Endothelial cell of umbilical vein (primary cell): ENCODE measurements around the gene ENPP5. TPM values are rescaled to one million over a fixed set of nuclear protein-coding genes. Genes with fewer than 3 reads are reported as not detected.

Experiments
- BruUV-seq: library from RNA; stranded (reverse); fragments of 400-500 nt; replicated peaks from 2 replicates; lab custom pipeline; 2021; lab: Mats Ljungman, UMichigan
- CTCF ChIA-PET: fragments of 300-600, 350-600 bp; sonication (Branson Sonifier 250); formaldehyde crosslinking; loops from one replicate; lab custom pipeline; 2021; ENCODE audit warnings: antibody characterized with exemption, inconsistent platforms; lab: Charles Lee
- POLR2A ChIA-PET: fragments of 300-600, 350-600 bp; sonication (Branson Sonifier 250); formaldehyde crosslinking; loops from one replicate; lab custom pipeline; 2021; ENCODE audit warnings: antibody characterized with exemption, inconsistent platforms; lab: Charles Lee
- DNase-seq: peaks from one replicate; pipeline ENCODE4 v3.0.0-alpha.2; 2011; ENCODE audit warnings: low read depth, low spot score
- FAIRE-seq: peaks from 2 replicates; lab custom pipeline; 2011; peaks lifted over from hg19 to GRCh38; lab: Jason Lieb, UNC
- H2AFZ ChIP-seq: 2 replicates; pipeline ENCODE4 v1.6.0; 2012; ENCODE audit warnings: low read depth, low read length, control low read depth, inconsistent platforms
- H3K27ac ChIP-seq: 2 replicates; pipeline ENCODE4 v1.5.1; 2011; ENCODE audit warnings: low read depth, mild to moderate bottlenecking, control low read depth, low read length, moderate library complexity; ENCODE audit not compliant: insufficient read depth
- H3K27me3 ChIP-seq, 2 experiments: 2 replicates each; pipeline versions ENCODE4 v1.6.0 to v1.6.1; 2011; ENCODE audit warnings: low read length in 2 of 2, mixed read lengths in 1 of 2; ENCODE audit not compliant: control insufficient read depth in 2 of 2, insufficient read depth in 2 of 2
- H3K36me3 ChIP-seq, 2 experiments: 2 replicates in 1 of 2; 3 replicates in 1 of 2; pipeline ENCODE4 v1.5.1; 2011; ENCODE audit warnings: low read length in 2 of 2, mild to moderate bottlenecking in 1 of 2, moderate library complexity in 1 of 2; ENCODE audit not compliant: control insufficient read depth in 2 of 2, insufficient read depth in 2 of 2; ENCODE audit errors: extremely low read depth in 1 of 2
- H3K4me1 ChIP-seq: 3 replicates; pipeline ENCODE4 v1.5.1; 2011; ENCODE audit warnings: mild to moderate bottlenecking, low read length; ENCODE audit not compliant: control insufficient read depth, insufficient read depth; ENCODE audit errors: extremely low read depth
- H3K4me2 ChIP-seq: 2 replicates; pipeline ENCODE4 v1.6.1; 2011; ENCODE audit warnings: low read length, control low read depth, mixed read lengths; ENCODE audit not compliant: insufficient read depth
- H3K4me3 ChIP-seq, 3 experiments: fragments of 200-600 bp in 1 of 3; sonication (generic), shearing (Covaris generic) in 1 of 3; replicated peaks in 1 of 3; 2 replicates each; pipeline ENCODE4 v1.5.1; 2011 to 2016; ENCODE audit warnings: control low read depth in 3 of 3, low read length in 3 of 3, mild to moderate bottlenecking in 2 of 3, inconsistent platforms in 1 of 3, low read depth in 1 of 3, moderate library complexity in 1 of 3; ENCODE audit not compliant: insufficient read depth in 1 of 3
- H3K79me2 ChIP-seq: 2 replicates; pipeline ENCODE4 v1.6.0; 2012; ENCODE audit warnings: low read length, inconsistent platforms; ENCODE audit not compliant: control insufficient read depth, insufficient read depth
- H3K9ac ChIP-seq: replicated peaks from 2 replicates; pipeline ENCODE3; 2011; ENCODE audit warnings: low read length, control low read depth; ENCODE audit not compliant: insufficient read depth; ENCODE audit errors: extremely low read depth
- H3K9me1 ChIP-seq: replicated peaks from 3 replicates; pipeline ENCODE4 v1.6.0; 2011; ENCODE audit warnings: mild to moderate bottlenecking, low read length; ENCODE audit not compliant: control insufficient read depth, insufficient read depth; ENCODE audit errors: extremely low read depth
- H3K9me3 ChIP-seq: replicated peaks from 2 replicates; pipeline ENCODE4 v1.5.1; 2012; ENCODE audit warnings: low read length, inconsistent platforms; ENCODE audit not compliant: control insufficient read depth, insufficient read depth
- H4K20me1 ChIP-seq: replicated peaks from 2 replicates; pipeline ENCODE3; 2011; ENCODE audit warnings: mild to moderate bottlenecking, low read length; ENCODE audit not compliant: control insufficient read depth, insufficient read depth; ENCODE audit errors: extremely low read depth
- EZH2 ChIP-seq: IDR thresholded peaks from 2 replicates; pipeline ENCODE4 v1.6.1; 2012; ENCODE audit warnings: borderline replicate concordance, low read depth, mild to moderate bottlenecking, moderate library complexity, low read length, inconsistent platforms; ENCODE audit not compliant: severe bottlenecking
- GATA2 ChIP-seq: IDR thresholded peaks from 2 replicates; pipeline ENCODE4 v1.7.0; 2011; ENCODE audit warnings: low read depth, mild to moderate bottlenecking, moderate library complexity, mixed read lengths, low read length; ENCODE audit not compliant: insufficient read length, insufficient read depth
- MYC ChIP-seq: IDR thresholded peaks from one replicate; pipeline ENCODE4 v1.6.1; 2011; ENCODE audit warnings: mild to moderate bottlenecking, low read depth, low read length
- POLR2AphosphoS5 ChIP-seq: IDR thresholded peaks from 2 replicates; pipeline ENCODE4 v1.6.1; 2012; ENCODE audit warnings: low read depth, mild to moderate bottlenecking, control low read depth, low read length, moderate library complexity; ENCODE audit not compliant: insufficient read depth
- dilution Hi-C: fragments of 300-500 bp; cut with MboI; formaldehyde crosslinking; loops from one replicate; pipeline ENCODE4 v1.15.0; 2019; ENCODE audit warnings: low sequenced_read_pairs; ENCODE audit not compliant: extremely low pct_ligation_motif_present
- intact Hi-C: fragments of 100-400 bp; cut with micrococcal nuclease; formaldehyde crosslinking; loops from one replicate; pipeline ENCODE4 v1.10.0; 2022
- polyA plus RNA-seq, 4 experiments: library from polyadenylated mRNA; depleted of rRNA in 3 of 4; stranded (reverse) in 3 of 4; unstranded in 1 of 4; fragments of >200 nt; gene quantifications; 2 replicates each; pipeline versions ENCODE4 v1.2.1 to v1.2.3, GENCODE V29; 2011 to 2012; ENCODE audit warnings: missing spikeins in 1 of 4
- total RNA-seq: library from RNA; stranded (reverse); gene quantifications from 2 replicates; pipeline ENCODE4 v1.2.3, GENCODE V29; 2021
- TF ChIP-seq, protein P1 (sequence below), 2 donors: IDR thresholded peaks; 1 replicate in 1 of 2; 2 replicates in 1 of 2; pipeline ENCODE4 v1.5.1; 2011; ENCODE audit warnings: low read length in 2 of 2, mild to moderate bottlenecking in 2 of 2, moderate library complexity in 2 of 2, control low read depth in 1 of 2, inconsistent platforms in 1 of 2, low read depth in 1 of 2; ENCODE audit not compliant: insufficient read depth in 1 of 2; ENCODE audit errors: extremely low read depth in 1 of 2

ENPP5 gene
- total and polyA plus RNA-seq, 2 donors (not counting 3 experiments of a cell fraction or from before 2014, with no cell fraction given): not detected

DNA sequence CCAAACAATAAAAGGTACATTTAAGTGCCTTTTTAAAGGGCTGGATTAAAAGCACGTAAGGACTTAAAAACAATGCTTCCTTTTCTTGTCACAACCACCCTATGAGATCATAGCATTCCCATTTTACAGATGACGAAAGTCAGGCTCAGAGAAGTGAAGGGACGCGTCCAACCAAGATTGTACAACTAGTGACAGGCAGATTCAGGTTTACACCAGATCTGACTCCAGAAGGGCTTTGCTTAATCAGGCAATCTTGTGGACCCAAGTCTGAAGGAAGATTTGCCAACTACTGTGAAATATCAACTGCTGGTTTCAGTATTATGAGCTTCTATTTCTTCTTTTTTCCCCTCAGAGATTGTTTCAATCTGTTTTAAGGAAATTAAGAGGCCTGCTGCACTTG lies 40.1 kb downstream of the ENPP5 start:
- H3K79me2 ChIP-seq: no peaks in the 10 kb centered on the region
- ChIA-PET CTCF (interaction anchor here (1.4 to 1.5 kb wide), 2 partner anchors 8 to 40 kb away, joined by 5 read pairs; no protein-coding TSS in a partner anchor), POLR2A (no interaction called here)
- H3K4me2 ChIP-seq: peak overlapping the region; percentile 86
- H3K4me1 ChIP-seq: peaks cover 12% of the 10 kb centered on the region
- FAIRE-seq (no peak), DNase-seq (peak; percentile 4)
- dilution Hi-C loops: no loop called here
- no peaks in the 10 kb centered on the region for H4K20me1 ChIP-seq
- H3K27me3 ChIP-seq: peaks cover 10 to 19% of the 10 kb centered on the region in 2 experiments
- peak overlapping the region; percentile 93 for H2AFZ ChIP-seq
- intact Hi-C loops: no loop called here
- no peaks in the 10 kb centered on the region for H3K36me3 ChIP-seq
- no peak overlapping the region for H3K27ac ChIP-seq
- peaks cover 3% of the 10 kb centered on the region for H3K9me1 ChIP-seq
- TF ChIP-seq POLR2AphosphoS5 (no peak), EZH2 (no peak), GATA2 (no peak), MYC (no peak)
- TF ChIP-seq, protein P1, sequence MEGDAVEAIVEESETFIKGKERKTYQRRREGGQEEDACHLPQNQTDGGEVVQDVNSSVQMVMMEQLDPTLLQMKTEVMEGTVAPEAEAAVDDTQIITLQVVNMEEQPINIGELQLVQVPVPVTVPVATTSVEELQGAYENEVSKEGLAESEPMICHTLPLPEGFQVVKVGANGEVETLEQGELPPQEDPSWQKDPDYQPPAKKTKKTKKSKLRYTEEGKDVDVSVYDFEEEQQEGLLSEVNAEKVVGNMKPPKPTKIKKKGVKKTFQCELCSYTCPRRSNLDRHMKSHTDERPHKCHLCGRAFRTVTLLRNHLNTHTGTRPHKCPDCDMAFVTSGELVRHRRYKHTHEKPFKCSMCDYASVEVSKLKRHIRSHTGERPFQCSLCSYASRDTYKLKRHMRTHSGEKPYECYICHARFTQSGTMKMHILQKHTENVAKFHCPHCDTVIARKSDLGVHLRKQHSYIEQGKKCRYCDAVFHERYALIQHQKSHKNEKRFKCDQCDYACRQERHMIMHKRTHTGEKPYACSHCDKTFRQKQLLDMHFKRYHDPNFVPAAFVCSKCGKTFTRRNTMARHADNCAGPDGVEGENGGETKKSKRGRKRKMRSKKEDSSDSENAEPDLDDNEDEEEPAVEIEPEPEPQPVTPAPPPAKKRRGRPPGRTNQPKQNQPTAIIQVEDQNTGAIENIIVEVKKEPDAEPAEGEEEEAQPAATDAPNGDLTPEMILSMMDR (IDR thresholded peaks at IDR 0.05; ENCODE audit: extremely low read depth in 1 of 2, insufficient read depth in 1 of 2, low read depth in 1 of 2, low read length in 2 of 2): no peak
- peak overlapping the region in 2 of 3 experiments; percentile 75 to 92 for H3K4me3 ChIP-seq
- no peaks in the 10 kb centered on the region for H3K9me3 ChIP-seq
- TSS peak; percentile 9 for BruUV-seq
- H3K9ac ChIP-seq: no peak overlapping the region
